Measurements from ENCODE around the gene ANKIB1.

GRCh38 chr7:92330835-92331438 lies 85.2 kb downstream of the ANKIB1 start:
- TF ChIP-seq POLR2AphosphoS5 (IDR thresholded peaks at IDR 0.05; ENCODE audit: borderline replicate concordance, low read depth, low read length) (no peak), EZH2 (IDR thresholded peaks at IDR 0.05) (no peak), FOXP2 (optimal IDR thresholded peaks at IDR 0.05; ENCODE audit: control extremely low read depth, extremely low read length, insufficient read depth) (no peak)

Measured in SK-N-MC (cell line).